H1 (cell line): ENCODE data around the gene RASAL1. TPM values are rescaled to one million over a fixed set of nuclear protein-coding genes. Genes with fewer than 3 reads are reported as not detected.

Experiments used
- CTCF ChIA-PET: fragments of 300-600 bp; sonication (Branson Sonifier 250); formaldehyde crosslinking; loops from one replicate; lab custom pipeline; 2021; ENCODE audit not compliant: partially characterized antibody; lab: Charles Lee
- POLR2A ChIA-PET: fragments of 300-600 bp; sonication (Branson Sonifier 250); formaldehyde crosslinking; loops from one replicate; lab custom pipeline; 2021; ENCODE audit warnings: inconsistent platforms; ENCODE audit not compliant: partially characterized antibody; lab: Charles Lee
- DNase-seq, 2 experiments: peaks; one replicate each; pipeline versions ENCODE4 v3.0.0 to v3.0.0-alpha.2; 2010 to 2022; ENCODE audit warnings: low spot score in 2 of 2, low read depth in 1 of 2, mixed read lengths in 1 of 2
- FAIRE-seq: peaks from 2 replicates; lab custom pipeline; 2011; peaks lifted over from hg19 to GRCh38; lab: Jason Lieb, UNC
- H2AFZ ChIP-seq: 2 replicates; pipeline ENCODE4 v1.8.1; 2012; ENCODE audit warnings: low read length, inconsistent platforms
- H2AK5ac ChIP-seq: 2 replicates; pipeline ENCODE4 v1.6.1; 2013; ENCODE audit warnings: low read depth, low read length
- H2BK120ac ChIP-seq: replicated peaks from 2 replicates; pipeline ENCODE3; 2013; ENCODE audit warnings: low read depth, low read length, inconsistent platforms
- H2BK12ac ChIP-seq: 2 replicates; pipeline ENCODE4 v1.6.1; 2013; ENCODE audit warnings: low read depth, low read length
- H2BK15ac ChIP-seq: 2 replicates; pipeline ENCODE4 v1.6.1; 2013; ENCODE audit warnings: low read length
- H2BK20ac ChIP-seq: 2 replicates; pipeline ENCODE4 v1.6.1; 2013; ENCODE audit warnings: low read length
- H2BK5ac ChIP-seq: 2 replicates; pipeline ENCODE4 v1.6.1; 2013; ENCODE audit warnings: low read depth, low read length
- H3K14ac ChIP-seq: 2 replicates; pipeline ENCODE4 v1.6.1; 2013; ENCODE audit warnings: inconsistent platforms; ENCODE audit not compliant: insufficient read length
- H3K18ac ChIP-seq: 2 replicates; pipeline ENCODE4 v1.6.1; 2013; ENCODE audit warnings: low read length; ENCODE audit errors: extremely low read depth
- H3K23ac ChIP-seq: 2 replicates; pipeline ENCODE4 v1.6.1; 2013; ENCODE audit warnings: inconsistent platforms; ENCODE audit not compliant: insufficient read length
- H3K23me2 ChIP-seq: 2 replicates; pipeline ENCODE4 v1.6.1; 2013; ENCODE audit warnings: low read depth, low read length
- H3K27ac ChIP-seq: 2 replicates; pipeline ENCODE4 v1.6.1; 2011; ENCODE audit warnings: low read depth, low read length, inconsistent platforms
- H3K27me3 ChIP-seq, 4 experiments: replicated peaks in 1 of 4; 1 replicate in 1 of 4; 2 replicates in 3 of 4; pipeline versions ENCODE4 v1.6.1 to v1.8.1; 2011 to 2013; ENCODE audit warnings: low read length in 3 of 4, mild to moderate bottlenecking in 3 of 4, inconsistent platforms in 2 of 4, mixed read lengths in 2 of 4, moderate library complexity in 1 of 4; ENCODE audit not compliant: control insufficient read depth in 3 of 4, insufficient read depth in 3 of 4; ENCODE audit errors: extremely low read depth in 1 of 4
- H3K36me3 ChIP-seq, 4 experiments: 2 replicates each; pipeline versions ENCODE4 v1.6.1 to v1.8.1; 2011 to 2013; ENCODE audit warnings: mild to moderate bottlenecking in 4 of 4, low read length in 3 of 4, moderate library complexity in 2 of 4, control low read depth in 1 of 4, inconsistent platforms in 1 of 4; ENCODE audit not compliant: insufficient read depth in 4 of 4, control insufficient read depth in 2 of 4
- H3K4ac ChIP-seq: replicated peaks from 2 replicates; pipeline ENCODE3; 2013; ENCODE audit warnings: low read length, low read depth, mixed read lengths, inconsistent platforms; ENCODE audit not compliant: insufficient read length
- H3K4me1 ChIP-seq, 4 experiments: replicated peaks in 1 of 4; 1 replicate in 1 of 4; 2 replicates in 3 of 4; pipeline versions ENCODE4 v1.6.1 to v1.8.1; 2011 to 2013; ENCODE audit warnings: low read length in 3 of 4, inconsistent platforms in 2 of 4, mixed read lengths in 1 of 4; ENCODE audit not compliant: insufficient read depth in 4 of 4, control insufficient read depth in 3 of 4
- H3K4me2 ChIP-seq, 2 experiments: 2 replicates each; pipeline versions ENCODE4 v1.6.1 to v1.8.1; 2011 to 2013; ENCODE audit warnings: low read depth in 2 of 2, low read length in 2 of 2, control low read depth in 1 of 2, inconsistent platforms in 1 of 2, mild to moderate bottlenecking in 1 of 2; ENCODE audit not compliant: insufficient read depth in 1 of 2
- H3K4me3 ChIP-seq, 4 experiments: fragments of 200-600, 300-600 bp in 1 of 4; sonication (generic), shearing (Covaris generic), sonication (Bioruptor Twin) in 1 of 4; 2 replicates each; pipeline versions ENCODE4 v1.5.1 to v1.8.1; 2011 to 2016; ENCODE audit warnings: low read length in 4 of 4, low read depth in 3 of 4, control low read depth in 2 of 4, inconsistent platforms in 2 of 4, mild to moderate bottlenecking in 2 of 4, mixed read lengths in 1 of 4, moderate library complexity in 1 of 4; ENCODE audit not compliant: insufficient read depth in 2 of 4; ENCODE audit errors: extremely low read depth in 1 of 4
- H3K56ac ChIP-seq: replicated peaks from 2 replicates; pipeline ENCODE3; 2013; ENCODE audit warnings: low read depth, mild to moderate bottlenecking, mixed read lengths, low read length, inconsistent platforms; ENCODE audit not compliant: insufficient read length
- H3K79me1 ChIP-seq: 2 replicates; pipeline ENCODE4 v1.6.1; 2013; ENCODE audit warnings: low read depth, low read length, control low read depth
- H3K79me2 ChIP-seq, 2 experiments: 2 replicates each; pipeline versions ENCODE4 v1.6.1 to v1.8.1; 2012 to 2013; ENCODE audit warnings: low read length in 2 of 2, mild to moderate bottlenecking in 2 of 2, inconsistent platforms in 1 of 2; ENCODE audit not compliant: insufficient read depth in 2 of 2, control insufficient read depth in 1 of 2
- H3K9ac ChIP-seq, 4 experiments: replicated peaks in 1 of 4; 1 replicate in 1 of 4; 2 replicates in 3 of 4; pipeline versions ENCODE4 v1.6.1 to v1.8.1; 2011 to 2013; ENCODE audit warnings: low read depth in 3 of 4, low read length in 3 of 4, control low read depth in 2 of 4, mild to moderate bottlenecking in 2 of 4, moderate library complexity in 2 of 4, inconsistent platforms in 1 of 4; ENCODE audit errors: extremely low read depth in 1 of 4
- H3K9me3 ChIP-seq, 2 experiments: 2 replicates each; pipeline versions ENCODE4 v1.6.1 to v1.8.1; 2012 to 2013; ENCODE audit warnings: mild to moderate bottlenecking in 2 of 2, moderate library complexity in 2 of 2, control low read depth in 1 of 2, inconsistent platforms in 1 of 2, low read depth in 1 of 2, low read length in 1 of 2, mixed read lengths in 1 of 2; ENCODE audit not compliant: insufficient read depth in 2 of 2
- H4K20me1 ChIP-seq, 2 experiments: replicated peaks in 1 of 2; 2 replicates each; pipeline versions ENCODE3 to v1.8.1; 2011 to 2013; ENCODE audit warnings: inconsistent platforms in 2 of 2, low read length in 2 of 2, mild to moderate bottlenecking in 1 of 2; ENCODE audit not compliant: insufficient read depth in 2 of 2, control insufficient read depth in 1 of 2
- H4K5ac ChIP-seq: 2 replicates; pipeline ENCODE4 v1.6.1; 2013; ENCODE audit warnings: low read length, low read depth, mixed read lengths, inconsistent platforms; ENCODE audit not compliant: insufficient read length
- H4K8ac ChIP-seq: 2 replicates; pipeline ENCODE4 v1.8.0; 2013; ENCODE audit warnings: mild to moderate bottlenecking, moderate library complexity, low read length, inconsistent platforms; ENCODE audit not compliant: insufficient read depth; ENCODE audit errors: extremely low read depth
- H4K91ac ChIP-seq: replicated peaks from 2 replicates; pipeline ENCODE3; 2013; ENCODE audit warnings: low read length, mixed read lengths, inconsistent platforms; ENCODE audit not compliant: insufficient read length
- CREB1 ChIP-seq: IDR thresholded peaks from 2 replicates; pipeline ENCODE4 v1.6.1; 2012; ENCODE audit warnings: inconsistent platforms
- EZH2 ChIP-seq: fragments of 200-600 bp; sonication (generic); IDR thresholded peaks from 2 replicates; pipeline ENCODE4 v1.7.1; 2012; ENCODE audit warnings: low read depth, mild to moderate bottlenecking, moderate library complexity, low read length, inconsistent platforms; ENCODE audit not compliant: severe bottlenecking
- FOSL1 ChIP-seq: IDR thresholded peaks from 2 replicates; pipeline ENCODE4 v1.6.1; 2011; ENCODE audit warnings: mild to moderate bottlenecking, low read depth, low read length, moderate library complexity; ENCODE audit not compliant: insufficient read depth
- GTF2F1 ChIP-seq: IDR thresholded peaks from 2 replicates; pipeline ENCODE4 v1.6.1; 2012; ENCODE audit warnings: low read depth, low read length, improper control_type of control experiment, borderline replicate concordance
- KDM5A ChIP-seq: fragments of 200-600 bp; IDR thresholded peaks from 2 replicates; pipeline ENCODE4 v1.7.1; 2012; ENCODE audit warnings: mild to moderate bottlenecking, low read length, inconsistent platforms, mixed read lengths
- PHF8 ChIP-seq: fragments of 200-600 bp; sonication (generic); conservative IDR thresholded peaks from 2 replicates; pipeline ENCODE4 v1.7.1; 2012; ENCODE audit warnings: low read depth, mild to moderate bottlenecking, inconsistent platforms, low read length, moderate library complexity
- POLR2A ChIP-seq, 2 experiments: IDR thresholded peaks; 1 replicate in 1 of 2; 2 replicates in 1 of 2; pipeline ENCODE4 v1.6.1; 2011; ENCODE audit warnings: low read depth in 2 of 2, low read length in 2 of 2, mild to moderate bottlenecking in 2 of 2; ENCODE audit errors: control extremely low read depth in 1 of 2
- RNF2 ChIP-seq: fragments of 200-900, 300-1000 bp; sonication (generic); IDR thresholded peaks from 2 replicates; pipeline ENCODE4 v1.7.1; 2016; ENCODE audit warnings: borderline replicate concordance, low read depth, mild to moderate bottlenecking, antibody characterized with exemption, low read length; ENCODE audit not compliant: poor library complexity, severe bottlenecking; ENCODE audit errors: missing control alignments
- SP4 ChIP-seq: IDR thresholded peaks from 2 replicates; pipeline ENCODE4 v1.6.1; 2012; ENCODE audit warnings: low read length, inconsistent platforms
- WGBS, 2 experiments: shearing (Covaris generic) in 1 of 2; methylation state at CpG; one replicate each; pipeline versions ENCODE4 v1.1.6 to v1.1.7; 2013 to 2015; ENCODE audit warnings: low lambda C conversion rate in 2 of 2, mixed read lengths in 2 of 2, inconsistent platforms in 1 of 2, low coverage in 1 of 2, missing lambda C conversion rate in 1 of 2; ENCODE audit not compliant: insufficient replicate concordance in 2 of 2, insufficient coverage in 1 of 2, insufficient read length in 1 of 2; ENCODE audit errors: extremely low coverage in 1 of 2, missing lambda C conversion rate in 1 of 2; 5-methylcytosine and 5-hydroxymethylcytosine counted together
- polyA plus RNA-seq, 7 experiments: library from polyadenylated mRNA; depleted of rRNA in 3 of 7; stranded (reverse) in 5 of 7; unstranded in 2 of 7; fragments of >200 nt in 5 of 7; fragments of 200-250 nt in 2 of 7; gene quantifications; 1 replicate in 5 of 7; 2 replicates in 1 of 7; 4 replicates in 1 of 7; pipeline versions ENCODE4 v1.2.1 to v1.2.3, GENCODE V29; 2011 to 2013; ENCODE audit warnings: missing spikeins in 2 of 7, mixed read lengths in 2 of 7
- total RNA-seq: library from RNA; stranded (reverse); fragmentation: NEBNext Ultra II Directional; extraction: Animal tissue kit (Norgen Biotek cat#: 25700); gene quantifications from 2 replicates; pipeline ENCODE4 v1.2.1, GENCODE V29; 2021

RASAL1 gene
- total and polyA plus RNA-seq, 2 of the 8 experiments (the other 6 are each of a cell fraction or from before 2014, with no cell fraction given), result 3.7 to 5.0 TPM

- Histone ChIP-seq H3K9ac (no peak overlapping the region), H2AFZ (no peak overlapping the region), H3K14ac (no peak overlapping the region), H2BK120ac (no peak overlapping the region), H2BK15ac (no peak overlapping the region), H3K27ac (no peak overlapping the region), H3K9me3 (no peaks in the 10 kb centered on the region), H3K27me3 (no peaks in the 10 kb centered on the region), H3K4ac (no peak overlapping the region), H2BK20ac (no peak overlapping the region), H3K79me2 (no peaks in the 10 kb centered on the region), H3K18ac (no peak overlapping the region), H4K5ac (no peak overlapping the region), H3K23me2 (no peaks in the 10 kb centered on the region), H2AK5ac (no peak overlapping the region), H3K56ac (no peak overlapping the region), H2BK5ac (no peak overlapping the region), H3K4me3 (no peak overlapping the region), H2BK12ac (no peak overlapping the region), H3K23ac (no peak overlapping the region), H3K4me2 (no peak overlapping the region), H4K91ac (no peak overlapping the region), H3K4me1 (no peaks in the 10 kb centered on the region), H4K8ac (no peak overlapping the region)
- ChIA-PET POLR2A (interaction anchor here (0.7 kb wide), 1 partner anchor 304 kb away, joined by 3 read pairs; no protein-coding TSS in a partner anchor), CTCF (interaction anchor here (0.6 to 6.9 kb wide), 4 partner anchors 17 to 785 kb away, joined by 3 to 67 read pairs (median 6); partner anchors contain the start of gene RASAL1)
- FAIRE-seq (no peak), DNase-seq (no peak)
- WGBS, 2 experiments, result 94% methylated on average over 13 of the region's 13 CpGs; no CpG with 5 or more reads in 1 of the 2 experiments
- TF ChIP-seq SP4, result no peak
- TF ChIP-seq PHF8, result no peak
- no peak for TF ChIP-seq EZH2
- TF ChIP-seq KDM5A, result no peak
- TF ChIP-seq CREB1, result no peak
- no peak for TF ChIP-seq RNF2
- no peak for TF ChIP-seq POLR2A (IDR thresholded peaks at IDR 0.05; ENCODE audit: control extremely low read depth in 1 of 2, low read depth in 2 of 2, low read length in 2 of 2)
- TF ChIP-seq GTF2F1, result no peak
- no peak for TF ChIP-seq FOSL1
- TF ChIP-seq, all 59 proteins: peak for 0
- Histone ChIP-seq H3K36me3 (peaks cover 27 to 67% (median 56%) of the 10 kb centered on the region in 4 experiments), H4K20me1 (peaks cover 9 to 16% of the 10 kb centered on the region in 2 experiments), H3K79me1 (no peaks in the 10 kb centered on the region)
Observed at GRCh38 chr12:113169697-113170096, 34.1 kb upstream of the RASAL1 start.
